ENCODE data around the gene UBASH3B.

Gene UBASH3B

DNA sequence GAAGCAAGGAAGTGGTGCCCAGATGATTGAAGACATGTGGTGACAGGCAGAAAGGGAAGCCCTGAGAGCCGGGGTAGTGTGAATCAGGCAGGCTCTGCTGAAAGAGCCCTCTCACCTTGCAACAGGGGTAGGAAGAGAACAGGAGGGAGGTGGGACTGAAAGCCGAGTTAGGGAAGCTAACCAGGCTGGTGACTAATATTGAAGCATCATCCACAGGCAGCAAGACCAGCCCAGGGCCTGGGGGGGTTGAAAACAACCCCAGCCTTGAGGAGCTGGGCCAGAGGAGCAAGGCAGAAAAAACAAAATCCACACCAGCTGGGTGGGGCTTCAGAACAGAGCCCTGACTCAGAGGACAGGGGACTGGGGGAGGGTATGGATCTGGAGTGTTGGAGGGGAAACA is 147.8 kb downstream of the UBASH3B start:
- TF ChIP-seq, protein P1, sequence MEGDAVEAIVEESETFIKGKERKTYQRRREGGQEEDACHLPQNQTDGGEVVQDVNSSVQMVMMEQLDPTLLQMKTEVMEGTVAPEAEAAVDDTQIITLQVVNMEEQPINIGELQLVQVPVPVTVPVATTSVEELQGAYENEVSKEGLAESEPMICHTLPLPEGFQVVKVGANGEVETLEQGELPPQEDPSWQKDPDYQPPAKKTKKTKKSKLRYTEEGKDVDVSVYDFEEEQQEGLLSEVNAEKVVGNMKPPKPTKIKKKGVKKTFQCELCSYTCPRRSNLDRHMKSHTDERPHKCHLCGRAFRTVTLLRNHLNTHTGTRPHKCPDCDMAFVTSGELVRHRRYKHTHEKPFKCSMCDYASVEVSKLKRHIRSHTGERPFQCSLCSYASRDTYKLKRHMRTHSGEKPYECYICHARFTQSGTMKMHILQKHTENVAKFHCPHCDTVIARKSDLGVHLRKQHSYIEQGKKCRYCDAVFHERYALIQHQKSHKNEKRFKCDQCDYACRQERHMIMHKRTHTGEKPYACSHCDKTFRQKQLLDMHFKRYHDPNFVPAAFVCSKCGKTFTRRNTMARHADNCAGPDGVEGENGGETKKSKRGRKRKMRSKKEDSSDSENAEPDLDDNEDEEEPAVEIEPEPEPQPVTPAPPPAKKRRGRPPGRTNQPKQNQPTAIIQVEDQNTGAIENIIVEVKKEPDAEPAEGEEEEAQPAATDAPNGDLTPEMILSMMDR (IDR thresholded peaks at IDR 0.05; ENCODE audit: low read depth, low read length, missing control alignments) = no peak
- no peak overlapping the region for H3K4me3 ChIP-seq (ENCODE audit: low read depth, low read length)
- no peak for DNase-seq (ENCODE audit: low read depth)

DNA sequence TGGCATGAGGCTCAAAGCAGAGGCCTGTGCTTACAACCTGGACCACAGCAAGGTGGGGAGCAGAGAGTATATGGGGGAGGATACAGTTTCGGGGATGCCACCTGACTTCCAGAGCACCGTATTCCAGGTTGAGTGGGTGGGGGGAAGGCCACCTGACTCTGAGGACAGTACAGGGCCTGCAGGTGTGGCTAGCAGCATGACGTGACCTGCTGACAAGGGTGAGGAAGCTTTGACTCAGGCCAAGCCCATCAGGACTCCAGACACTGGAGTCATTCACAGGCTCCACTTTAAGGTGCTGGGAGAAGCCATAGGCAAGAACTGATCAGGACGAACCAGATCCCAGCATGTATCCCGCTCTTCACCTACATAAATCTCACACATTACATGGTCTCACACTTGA is 148.2 kb downstream of the UBASH3B start:
- H3K4me3 ChIP-seq (ENCODE audit: low read depth, low read length) = no peak overlapping the region
- TF ChIP-seq, protein P1 (IDR thresholded peaks at IDR 0.05; ENCODE audit: low read depth, low read length, missing control alignments) = no peak
- DNase-seq (ENCODE audit: low read depth) = no peak

DNA sequence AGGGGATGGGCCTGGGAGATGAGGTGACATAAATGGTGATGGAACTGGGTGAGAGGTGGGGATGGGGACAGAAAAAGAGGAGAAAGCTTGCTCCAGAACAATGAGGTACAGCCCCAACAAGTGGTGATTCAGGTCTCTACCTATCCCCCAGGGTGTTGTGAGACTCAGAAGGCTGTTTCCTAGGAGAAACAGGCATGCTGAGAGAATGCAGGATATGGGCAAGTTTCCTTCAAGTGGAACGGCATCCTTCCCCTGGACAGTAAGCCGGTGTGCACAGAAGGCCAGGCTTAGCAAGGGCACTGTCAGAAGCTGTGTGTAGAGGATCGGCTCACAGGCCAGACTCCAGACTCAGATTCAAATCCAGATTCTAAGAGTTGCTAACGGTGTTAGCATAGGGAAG is 148.6 kb downstream of the UBASH3B start:
- TF ChIP-seq, protein P1 (IDR thresholded peaks at IDR 0.05; ENCODE audit: low read depth, low read length, missing control alignments) = no peak
- DNase-seq (ENCODE audit: low read depth) = no peak

DNA sequence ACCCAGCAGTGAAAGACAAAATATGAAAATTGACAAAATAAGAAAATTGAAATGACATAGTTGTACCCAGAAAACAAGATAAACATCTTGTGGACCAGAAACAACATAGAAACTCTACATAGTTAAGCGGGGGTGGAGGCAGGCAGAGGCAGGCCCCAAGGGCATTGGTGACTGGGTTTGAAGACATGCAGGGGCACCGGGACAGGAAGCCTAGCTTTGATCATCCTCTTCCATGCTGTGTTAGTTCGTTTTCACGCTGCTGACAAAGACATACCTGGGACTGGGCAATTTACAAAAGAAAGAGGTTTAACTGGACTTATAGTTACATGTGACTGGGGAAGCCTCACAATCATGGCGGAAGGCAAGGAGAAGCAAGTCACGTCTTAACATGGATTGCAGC is 149.3 kb downstream of the UBASH3B start:
- TF ChIP-seq, protein P1 (IDR thresholded peaks at IDR 0.05; ENCODE audit: low read depth, low read length, missing control alignments) = no peak
- H3K4me3 ChIP-seq (ENCODE audit: low read depth, low read length) = no peak overlapping the region
- DNase-seq (ENCODE audit: low read depth) = no peak

More for the DNA sequence above, 148.6 kb downstream of the UBASH3B start:
- no peak overlapping the region for H3K4me3 ChIP-seq (ENCODE audit: low read depth, low read length)

DNA sequence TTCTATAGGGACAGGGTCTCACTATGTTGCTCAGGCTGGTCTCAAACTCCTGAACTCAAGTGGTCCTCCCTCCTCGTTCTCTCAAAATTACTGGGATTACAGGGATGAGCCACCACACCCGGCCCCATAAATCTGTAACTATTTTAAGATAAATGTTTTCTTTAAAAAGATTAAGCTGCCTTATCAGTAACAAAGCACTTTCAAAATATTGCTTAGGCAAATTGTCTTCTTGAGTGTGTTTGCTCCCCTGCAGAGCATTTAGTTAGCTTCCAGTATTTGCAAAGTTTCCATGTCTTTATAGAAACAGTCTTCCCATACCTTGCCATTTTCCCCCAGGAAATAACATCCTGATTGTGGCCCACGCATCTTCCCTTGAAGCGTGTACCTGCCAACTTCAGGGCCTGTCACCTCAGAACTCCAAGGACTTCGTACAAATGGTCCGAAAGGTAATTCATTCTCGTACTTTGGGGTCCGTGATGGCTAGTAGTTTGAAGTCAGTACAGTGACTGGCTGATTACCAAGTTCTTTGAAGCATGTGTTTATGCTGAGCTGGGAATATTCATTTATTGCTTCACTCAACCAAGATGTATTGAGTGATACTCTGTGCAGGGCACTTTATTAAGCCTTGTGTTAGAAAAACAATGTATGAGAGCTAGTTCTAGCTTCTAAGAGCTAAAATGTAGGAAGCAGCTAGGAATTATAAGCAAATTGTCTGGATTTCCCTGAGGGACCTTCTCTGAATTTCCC is 152.4 kb downstream of the UBASH3B start:
- no peak for DNase-seq (ENCODE audit: low read depth)
- TF ChIP-seq, protein P1 (IDR thresholded peaks at IDR 0.05; ENCODE audit: low read depth, low read length, missing control alignments) = no peak
- H3K4me3 ChIP-seq (ENCODE audit: low read depth, low read length) = no peak overlapping the region

DNA sequence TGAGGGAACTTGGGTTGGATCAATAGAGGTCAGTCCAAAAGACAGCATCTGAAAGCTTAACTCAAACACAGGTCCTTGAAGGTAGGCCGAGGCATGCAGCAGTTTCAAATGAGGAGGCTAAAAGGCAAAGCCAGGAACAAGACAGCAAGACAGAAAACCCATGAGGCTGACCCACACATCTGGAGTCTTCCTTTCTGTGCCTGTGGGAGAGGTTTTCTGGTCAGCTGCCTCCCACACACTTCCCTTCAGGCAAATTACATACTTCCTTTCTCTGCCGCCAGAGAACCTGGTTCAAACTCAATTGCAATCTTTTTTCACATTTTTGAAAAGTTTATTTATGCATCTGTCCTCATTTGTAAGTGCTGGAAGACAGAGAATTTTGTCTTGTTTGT is 153.0 kb downstream of the UBASH3B start:
- TF ChIP-seq, protein P1 (IDR thresholded peaks at IDR 0.05; ENCODE audit: low read depth, low read length, missing control alignments) = no peak
- peak; percentile 57 for DNase-seq (ENCODE audit: low read depth)
- no peak overlapping the region for H3K4me3 ChIP-seq (ENCODE audit: low read depth, low read length)

DNA sequence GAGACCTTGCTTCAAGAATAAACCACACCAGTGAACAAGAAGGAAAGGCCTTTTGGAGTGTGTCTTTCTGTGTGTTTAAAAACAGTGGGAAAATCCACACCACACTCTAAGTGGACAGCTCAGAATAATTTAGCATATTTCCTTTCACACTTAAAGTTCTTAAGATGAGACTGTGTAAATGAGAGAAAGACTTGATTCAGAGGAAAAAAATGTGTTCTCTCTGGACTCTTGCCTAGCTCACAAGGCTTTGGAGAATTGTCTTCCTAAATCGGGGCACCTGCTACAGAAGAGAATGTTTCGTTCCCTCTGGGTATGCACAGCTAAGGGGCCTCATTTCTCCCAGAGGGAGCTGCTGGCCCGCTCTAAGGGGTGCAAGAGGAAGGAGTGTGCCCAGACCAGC is 154.3 kb downstream of the UBASH3B start:
- H3K4me3 ChIP-seq (ENCODE audit: low read depth, low read length) = no peak overlapping the region
- TF ChIP-seq, protein P1 (IDR thresholded peaks at IDR 0.05; ENCODE audit: low read depth, low read length, missing control alignments) = no peak
- DNase-seq (ENCODE audit: low read depth) = no peak

Measured in GM12864 (cell line).